Gastrocnemius medialis (tissue), 4 donors: ENCODE results near the gene PDE5A.

Experiments
- POLR2A ChIP-seq, 2 donors: fragments of 450-650 bp; IDR thresholded peaks; one replicate each; pipeline ENCODE4 v1.6.1; 2017; ENCODE audit warnings: antibody characterized with exemption in 2 of 2, mild to moderate bottlenecking in 2 of 2, moderate library complexity in 2 of 2
- TF ChIP-seq, protein P1 (sequence below), 5 experiments: fragments of 450-650 bp in 3 of 5; fragments of 200-600 bp in 2 of 5; sonication (generic) in 2 of 5; IDR thresholded peaks in 4 of 5; conservative IDR thresholded peaks in 1 of 5; 1 replicate in 4 of 5; 2 replicates in 1 of 5; pipeline ENCODE4 v1.5.1; 2016 to 2019; ENCODE audit warnings: antibody characterized with exemption in 5 of 5, mild to moderate bottlenecking in 3 of 5, moderate library complexity in 3 of 5

DNA sequence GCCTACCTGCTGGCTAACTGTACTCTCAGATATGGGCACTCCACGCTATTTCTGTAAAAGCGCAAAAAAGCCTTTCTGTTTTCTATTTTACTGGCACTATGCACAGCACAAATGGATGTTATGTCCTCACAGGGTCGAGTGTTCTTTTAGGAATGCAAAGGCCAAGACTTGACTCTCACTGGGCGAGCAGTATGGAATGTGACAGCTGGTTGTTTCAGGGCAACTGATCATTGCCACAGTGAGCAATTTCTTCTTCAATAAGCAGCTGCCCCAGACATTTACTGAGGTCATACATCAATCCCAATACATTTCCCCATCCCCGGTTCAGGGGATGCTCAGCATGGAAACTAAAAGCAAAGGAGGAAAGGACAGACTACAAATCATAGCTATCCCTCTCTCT lies 58.2 kb downstream of the PDE5A start:
- TF ChIP-seq, protein P1, sequence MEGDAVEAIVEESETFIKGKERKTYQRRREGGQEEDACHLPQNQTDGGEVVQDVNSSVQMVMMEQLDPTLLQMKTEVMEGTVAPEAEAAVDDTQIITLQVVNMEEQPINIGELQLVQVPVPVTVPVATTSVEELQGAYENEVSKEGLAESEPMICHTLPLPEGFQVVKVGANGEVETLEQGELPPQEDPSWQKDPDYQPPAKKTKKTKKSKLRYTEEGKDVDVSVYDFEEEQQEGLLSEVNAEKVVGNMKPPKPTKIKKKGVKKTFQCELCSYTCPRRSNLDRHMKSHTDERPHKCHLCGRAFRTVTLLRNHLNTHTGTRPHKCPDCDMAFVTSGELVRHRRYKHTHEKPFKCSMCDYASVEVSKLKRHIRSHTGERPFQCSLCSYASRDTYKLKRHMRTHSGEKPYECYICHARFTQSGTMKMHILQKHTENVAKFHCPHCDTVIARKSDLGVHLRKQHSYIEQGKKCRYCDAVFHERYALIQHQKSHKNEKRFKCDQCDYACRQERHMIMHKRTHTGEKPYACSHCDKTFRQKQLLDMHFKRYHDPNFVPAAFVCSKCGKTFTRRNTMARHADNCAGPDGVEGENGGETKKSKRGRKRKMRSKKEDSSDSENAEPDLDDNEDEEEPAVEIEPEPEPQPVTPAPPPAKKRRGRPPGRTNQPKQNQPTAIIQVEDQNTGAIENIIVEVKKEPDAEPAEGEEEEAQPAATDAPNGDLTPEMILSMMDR (IDR thresholded peaks at IDR 0.05 in 4 of 5, conservative IDR thresholded peaks at IDR 0.05 in 1 of 5), result no peak
- TF ChIP-seq POLR2A (IDR thresholded peaks at IDR 0.05), result no peak
